ENCODE measurements around the gene SHISA6. TPM values are rescaled to one million over a fixed set of nuclear protein-coding genes. Genes with fewer than 3 reads are reported as not detected.

The SHISA6 gene
- total RNA-seq, 1 experiment from 2014 or later = 2.9 TPM

DNA sequence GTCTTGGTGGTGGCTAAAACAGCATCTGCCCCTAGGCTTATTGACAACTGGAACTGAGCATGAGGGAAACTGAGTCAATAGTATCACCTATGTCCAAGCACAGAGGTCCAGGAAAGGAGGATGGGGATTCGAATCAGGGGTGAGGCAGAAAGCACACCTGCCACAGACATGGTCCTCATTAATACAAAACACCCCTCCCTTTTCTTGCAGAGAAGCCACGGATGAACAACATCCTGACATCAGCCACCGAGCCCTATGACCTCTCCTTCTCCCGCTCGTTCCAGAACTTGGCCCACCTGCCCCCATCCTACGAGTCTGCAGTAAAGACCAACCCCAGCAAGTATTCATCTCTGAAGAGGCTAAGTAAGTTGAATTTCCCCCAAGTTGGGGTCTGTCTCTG, 314.5 kb downstream of the SHISA6 start:
- no peak overlapping the region for H2BK120ac ChIP-seq (ENCODE audit: low read depth, low read length, poor library complexity, severe bottlenecking)
- no peak overlapping the region for H2AFZ ChIP-seq (ENCODE audit: low read length)
- H3K27me3 Mint-ChIP-seq (ENCODE audit: low read depth) = peaks cover 6% of the 10 kb centered on the region
- no peaks in the 10 kb centered on the region for H3K79me2 ChIP-seq (ENCODE audit: insufficient read depth, low read length)
- H4K20me1 ChIP-seq (ENCODE audit: control insufficient read depth, insufficient read depth, insufficient read length) = no peaks in the 10 kb centered on the region
- H3K4ac ChIP-seq (ENCODE audit: low read depth, low read length) = no peak overlapping the region
- H2AK5ac ChIP-seq (ENCODE audit: insufficient read length, low read length) = no peak overlapping the region
- TF ChIP-seq, protein P1, sequence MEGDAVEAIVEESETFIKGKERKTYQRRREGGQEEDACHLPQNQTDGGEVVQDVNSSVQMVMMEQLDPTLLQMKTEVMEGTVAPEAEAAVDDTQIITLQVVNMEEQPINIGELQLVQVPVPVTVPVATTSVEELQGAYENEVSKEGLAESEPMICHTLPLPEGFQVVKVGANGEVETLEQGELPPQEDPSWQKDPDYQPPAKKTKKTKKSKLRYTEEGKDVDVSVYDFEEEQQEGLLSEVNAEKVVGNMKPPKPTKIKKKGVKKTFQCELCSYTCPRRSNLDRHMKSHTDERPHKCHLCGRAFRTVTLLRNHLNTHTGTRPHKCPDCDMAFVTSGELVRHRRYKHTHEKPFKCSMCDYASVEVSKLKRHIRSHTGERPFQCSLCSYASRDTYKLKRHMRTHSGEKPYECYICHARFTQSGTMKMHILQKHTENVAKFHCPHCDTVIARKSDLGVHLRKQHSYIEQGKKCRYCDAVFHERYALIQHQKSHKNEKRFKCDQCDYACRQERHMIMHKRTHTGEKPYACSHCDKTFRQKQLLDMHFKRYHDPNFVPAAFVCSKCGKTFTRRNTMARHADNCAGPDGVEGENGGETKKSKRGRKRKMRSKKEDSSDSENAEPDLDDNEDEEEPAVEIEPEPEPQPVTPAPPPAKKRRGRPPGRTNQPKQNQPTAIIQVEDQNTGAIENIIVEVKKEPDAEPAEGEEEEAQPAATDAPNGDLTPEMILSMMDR (conservative IDR thresholded peaks at IDR 0.05) = no peak
- H3K79me1 ChIP-seq (ENCODE audit: insufficient read depth, low read depth, low read length, poor library complexity, severe bottlenecking) = no peaks in the 10 kb centered on the region
- H2BK5ac ChIP-seq (ENCODE audit: insufficient read length, low read length) = no peak overlapping the region
- no peak overlapping the region for H3K9ac ChIP-seq (ENCODE audit: extremely low read depth, insufficient read length, low read length)
- no peaks in the 10 kb centered on the region; the same call in 1 of the 2 replicates for H3K4me1 ChIP-seq (ENCODE audit: insufficient read depth, low read length)
- DNase-seq = no peak
- no peak overlapping the region for H3K4me2 ChIP-seq (ENCODE audit: insufficient read depth, insufficient read length, low read length)
- no peak overlapping the region for H3K56ac ChIP-seq (ENCODE audit: insufficient read length, low read depth, low read length)
- H3K27me3 ChIP-seq (ENCODE audit: insufficient read depth, low read length) = no peaks in the 10 kb centered on the region
- no peak overlapping the region for H2BK12ac ChIP-seq (ENCODE audit: insufficient read length, low read depth, low read length)
- H3T11ph ChIP-seq (ENCODE audit: low read length) = no peak overlapping the region
- no peaks in the 10 kb centered on the region for H3K23me2 ChIP-seq (ENCODE audit: insufficient read length, low read depth, low read length, poor library complexity, severe bottlenecking)
- no peak overlapping the region for H2BK15ac ChIP-seq (ENCODE audit: low read depth, low read length)
- no peak overlapping the region for H3K14ac ChIP-seq (ENCODE audit: insufficient read depth, low read length)
- H3K27ac Mint-ChIP-seq = no peak overlapping the region; a peak in 1 of 7 replicates
- no peak overlapping the region for H2BK20ac ChIP-seq (ENCODE audit: low read depth, low read length, poor library complexity, severe bottlenecking)
- no peak overlapping the region for H3K27ac ChIP-seq (ENCODE audit: insufficient read length, low read depth, low read length)
- H4K5ac ChIP-seq (ENCODE audit: insufficient read length, low read depth, low read length) = no peak overlapping the region
- H3K9me3 ChIP-seq (ENCODE audit: control insufficient read depth, low read depth, low read length) = no peaks in the 10 kb centered on the region
- H3K18ac ChIP-seq (ENCODE audit: insufficient read length, low read depth, low read length) = no peak overlapping the region
- no CpG with 5 or more reads among the region's 6 CpGs for WGBS (ENCODE audit: extremely low coverage, insufficient read length, low lambda C conversion rate)
- H3K36me3 Mint-ChIP-seq (ENCODE audit: insufficient read depth in 1 of 3, low read depth in 3 of 3) = no peaks in the 10 kb centered on the region
- H3K4me3 Mint-ChIP-seq = no peak overlapping the region
- H3K23ac ChIP-seq (ENCODE audit: insufficient read length, low read depth, low read length) = no peak overlapping the region
- no peak overlapping the region for H4K91ac ChIP-seq (ENCODE audit: insufficient read length, low read depth, low read length)
- peaks cover 13 to 20% of the 10 kb centered on the region in 2 experiments for H3K4me1 Mint-ChIP-seq
- no peaks in the 10 kb centered on the region; a peak in 1 of 5 replicates for H3K9me3 Mint-ChIP-seq
- no peak overlapping the region for H4K8ac ChIP-seq (replicated peaks; ENCODE audit: insufficient read length, low read depth, low read length)
